GM12891 (cell line): ENCODE results near the gene SSUH2.

Experiments used
- POLR2A ChIP-seq: IDR thresholded peaks from 2 replicates; pipeline ENCODE4 v1.6.1; 2011; ENCODE audit warnings: low read depth, low read length, control low read depth
- POLR2AphosphoS5 ChIP-seq: IDR thresholded peaks from 2 replicates; pipeline ENCODE4 v1.6.1; 2011; ENCODE audit warnings: low read depth, low read length, control low read depth
- SPI1 ChIP-seq: IDR thresholded peaks from 2 replicates; pipeline ENCODE4 v1.6.1; 2011; ENCODE audit warnings: low read depth, low read length, control low read depth
- TAF1 ChIP-seq: IDR thresholded peaks from 2 replicates; pipeline ENCODE4 v1.6.1; 2011; ENCODE audit warnings: low read depth, low read length, control low read depth

- TF ChIP-seq SPI1 = no peak
- no peak for TF ChIP-seq POLR2A
- no peak for TF ChIP-seq POLR2AphosphoS5
- no peak for TF ChIP-seq TAF1
Measured at GRCh38 chr3:8575364-8576104, 69.1 kb downstream of the SSUH2 start.
